ENCODE data around the gene FOCAD.

FOCAD gene

GRCh38 chr9:21027295-21027694, 343.2 kb downstream of the FOCAD start:
- no peak for DNase-seq

DNA sequence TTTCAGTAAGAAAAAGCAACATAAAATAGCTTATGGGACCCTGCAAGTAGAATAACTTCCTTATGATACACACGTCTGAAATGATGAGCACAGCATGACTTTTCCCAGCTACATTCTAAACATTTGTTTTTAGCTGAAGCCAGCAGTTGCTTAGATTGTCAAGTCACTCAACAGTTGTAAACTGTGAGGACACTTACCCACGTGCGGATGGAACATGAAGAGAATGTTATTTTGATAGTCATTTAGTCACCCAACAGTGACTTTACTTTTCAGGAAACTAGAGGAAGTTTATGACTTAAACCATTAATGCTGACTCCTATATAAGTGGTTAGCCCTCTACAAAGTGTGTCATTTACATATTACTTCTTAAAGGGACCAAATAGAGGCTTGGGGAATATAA, 344.4 kb downstream of the FOCAD start:
- DNase-seq = no peak

DNA sequence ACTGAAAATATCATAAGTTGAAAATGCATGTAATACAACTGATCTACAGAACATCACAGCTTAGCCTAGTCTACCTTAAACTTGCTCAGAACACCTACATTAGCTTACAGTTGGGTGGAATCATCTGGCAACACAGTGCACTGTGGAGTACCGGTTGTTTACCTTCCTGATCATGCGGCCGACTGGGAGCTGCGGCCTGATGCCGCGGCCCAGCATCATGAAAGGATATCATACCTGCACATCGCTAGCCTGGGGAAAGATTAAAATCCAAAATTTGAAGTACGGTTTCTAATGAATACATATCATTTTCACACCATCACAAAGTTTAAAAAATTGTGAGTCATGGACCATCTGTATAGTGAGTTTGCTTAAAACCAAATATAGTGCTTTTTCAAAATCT, 345.6 kb downstream of the FOCAD start:
- no peak for DNase-seq

GRCh38 chr9:21030389-21031035, 346.5 kb downstream of the FOCAD start:
- no peak for DNase-seq

- DNase-seq = peak; percentile 17 to 35
These were observed 347.2 kb downstream of the FOCAD start, which contains the start of gene HACD4 for GRCh38 chr9:21031091-21031807. Gene HACD4 (minus strand): TSS chr9:21031640. CDS start chr9:21031590, 50 bp downstream.

DNA sequence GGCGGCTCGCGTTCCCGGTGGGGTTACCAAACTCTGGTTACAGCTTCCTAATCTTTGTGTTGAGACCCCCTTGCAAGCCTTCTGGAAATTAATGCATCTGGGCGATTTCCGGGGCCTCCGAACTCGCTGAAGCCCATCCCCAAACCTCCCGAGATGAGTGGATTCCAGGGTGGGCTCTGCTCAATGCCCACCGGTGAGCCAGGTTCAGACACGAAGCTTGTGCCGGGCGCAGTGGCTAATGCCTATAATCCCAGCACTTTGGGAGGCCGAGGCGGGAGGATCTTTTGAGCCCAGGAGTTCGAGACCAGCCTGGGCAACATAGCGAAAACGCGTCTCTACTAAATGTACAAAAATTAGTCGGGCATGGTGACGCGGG, 347.7 kb downstream of the FOCAD start:
- DNase-seq = no peak

DNA sequence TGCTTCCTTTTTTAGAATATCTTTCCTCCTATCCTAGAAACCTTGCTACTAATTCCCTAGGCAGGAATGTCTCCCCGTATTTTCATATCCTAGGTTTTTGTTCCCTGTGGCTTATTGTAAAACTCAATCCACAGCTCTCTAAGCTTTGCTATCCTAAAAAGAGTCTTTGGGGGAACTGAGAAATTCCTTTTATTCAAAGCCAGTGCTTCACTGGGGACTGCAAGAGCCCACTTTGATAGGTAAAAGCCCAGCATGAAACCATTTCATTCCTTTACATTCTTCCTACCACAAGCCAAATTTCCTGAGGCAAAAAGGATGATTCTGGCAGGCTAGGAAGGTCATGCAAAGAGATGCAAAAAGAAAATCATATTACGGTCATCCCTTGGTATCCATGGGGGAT, 353.2 kb downstream of the FOCAD start:
- DNase-seq = no peak

- no peak for DNase-seq
These were observed 355.2 kb downstream of the FOCAD start for GRCh38 chr9:21039302-21039701.

- no peak for DNase-seq
These were observed 358.4 kb downstream of the FOCAD start for GRCh38 chr9:21042466-21042865.

- DNase-seq = no peak
These were observed 359.8 kb downstream of the FOCAD start for GRCh38 chr9:21043841-21044240.

All from NCI-H2081 (cell line).